IMR-90 (cell line): ENCODE data around the gene KLLN. TPM values are rescaled to one million over a fixed set of nuclear protein-coding genes. Genes with fewer than 3 reads are reported as not detected.

ENCODE experiments used
- ATAC-seq: fragments of 200-7000 bp; cut with Tn5 transposase; 2 replicates; pipeline ENCODE4 v1.9.1; 2020; ENCODE audit warnings: low read depth, mild to moderate bottlenecking, moderate library complexity
- BruUV-seq: library from RNA; stranded (reverse); fragments of 400-500 nt; replicated peaks from 2 replicates; lab custom pipeline; 2021; lab: Mats Ljungman, UMichigan
- CTCF ChIA-PET: fragments of 300-600 bp; formaldehyde crosslinking; extraction: SDS; loops from one replicate; lab custom pipeline; 2021; ENCODE audit warnings: antibody characterized with exemption; lab: Yijun Ruan, JAX
- POLR2A ChIA-PET: fragments of 300-600 bp; sonication (Branson Sonifier 250); formaldehyde crosslinking; loops from one replicate; lab custom pipeline; 2022; ENCODE audit warnings: antibody characterized with exemption; ENCODE audit not compliant: unreplicated experiment; lab: Charles Lee
- DNase-seq: peaks from one replicate; pipeline ENCODE4 v3.0.0; 2013
- H2AFZ ChIP-seq: replicated peaks from 2 replicates; pipeline ENCODE3; 2013; ENCODE audit warnings: low read length, mild to moderate bottlenecking; ENCODE audit not compliant: poor library complexity
- H2AK5ac ChIP-seq: 2 replicates; pipeline ENCODE4 v1.6.1; 2013; ENCODE audit warnings: low read depth, low read length, inconsistent platforms
- H2AK9ac ChIP-seq: replicated peaks from 2 replicates; pipeline ENCODE3; 2013; ENCODE audit warnings: mild to moderate bottlenecking, low read depth, low read length, moderate library complexity; ENCODE audit not compliant: poor library complexity
- H2BK120ac ChIP-seq: 2 replicates; pipeline ENCODE4 v1.6.1; 2013; ENCODE audit warnings: low read depth, low read length, inconsistent platforms
- H2BK15ac ChIP-seq: 3 replicates; pipeline ENCODE4 v1.6.1; 2013; ENCODE audit warnings: low read depth, low read length, inconsistent platforms
- H2BK20ac ChIP-seq: 2 replicates; pipeline ENCODE4 v1.6.1; 2013; ENCODE audit warnings: low read depth, mild to moderate bottlenecking, inconsistent platforms, low read length, moderate library complexity
- H2BK5ac ChIP-seq: 2 replicates; pipeline ENCODE4 v1.6.1; 2013; ENCODE audit warnings: mild to moderate bottlenecking, low read depth, low read length, inconsistent platforms; ENCODE audit not compliant: poor library complexity, severe bottlenecking
- H3K14ac ChIP-seq: replicated peaks from 2 replicates; pipeline ENCODE4 v1.6.1; 2013; ENCODE audit warnings: low read depth, low read length, inconsistent platforms
- H3K18ac ChIP-seq: 2 replicates; pipeline ENCODE4 v1.6.1; 2013; ENCODE audit warnings: low read depth, low read length, control low read depth
- H3K23ac ChIP-seq: 2 replicates; pipeline ENCODE4 v1.6.1; 2013; ENCODE audit warnings: low read depth, low read length, inconsistent platforms
- H3K27ac ChIP-seq: 2 replicates; pipeline ENCODE4 v1.5.1; 2013; ENCODE audit warnings: mild to moderate bottlenecking, control low read depth, low read length; ENCODE audit not compliant: insufficient read depth
- H3K27me3 ChIP-seq: 2 replicates; pipeline ENCODE4 v1.6.1; 2013; ENCODE audit warnings: low read length; ENCODE audit not compliant: control insufficient read depth, insufficient read depth
- H3K36me3 ChIP-seq: 2 replicates; pipeline ENCODE4 v1.6.1; 2013; ENCODE audit warnings: low read length, mixed read lengths; ENCODE audit not compliant: control insufficient read depth, insufficient read depth
- H3K4ac ChIP-seq: 2 replicates; pipeline ENCODE4 v1.6.1; 2013; ENCODE audit warnings: low read depth, low read length, inconsistent platforms
- H3K4me1 ChIP-seq: 2 replicates; pipeline ENCODE4 v1.6.1; 2013; ENCODE audit warnings: low read length, mixed read lengths; ENCODE audit not compliant: control insufficient read depth, insufficient read depth
- H3K4me2 ChIP-seq: 2 replicates; pipeline ENCODE4 v1.6.1; 2013; ENCODE audit warnings: low read depth, mild to moderate bottlenecking, control low read depth, low read length, moderate library complexity
- H3K4me3 ChIP-seq: 2 replicates; pipeline ENCODE4 v1.5.1; 2013; ENCODE audit warnings: low read depth, mild to moderate bottlenecking, control low read depth, low read length, moderate library complexity; ENCODE audit not compliant: insufficient read depth
- H3K56ac ChIP-seq: 2 replicates; pipeline ENCODE4 v1.6.1; 2013; ENCODE audit warnings: low read length, inconsistent platforms; ENCODE audit not compliant: insufficient read depth; ENCODE audit errors: extremely low read depth
- H3K79me1 ChIP-seq, 2 experiments: 2 replicates each; pipeline ENCODE4 v1.6.1; 2013; ENCODE audit warnings: low read length in 2 of 2, inconsistent platforms in 1 of 2, low read depth in 1 of 2
- H3K9ac ChIP-seq: 2 replicates; pipeline ENCODE4 v1.6.1; 2013; ENCODE audit warnings: low read depth, low read length, control low read depth
- H3K9me1 ChIP-seq: 2 replicates; pipeline ENCODE4 v1.6.1; 2013; ENCODE audit warnings: low read length, inconsistent platforms; ENCODE audit not compliant: insufficient read depth
- H3K9me3 ChIP-seq: 2 replicates; pipeline ENCODE4 v1.6.1; 2013; ENCODE audit warnings: low read length; ENCODE audit not compliant: control insufficient read depth, insufficient read depth
- H4K20me1 ChIP-seq: 2 replicates; pipeline ENCODE4 v1.6.1; 2013; ENCODE audit warnings: low read length, inconsistent platforms; ENCODE audit not compliant: insufficient read depth
- H4K5ac ChIP-seq: 2 replicates; pipeline ENCODE4 v1.6.1; 2013; ENCODE audit warnings: mild to moderate bottlenecking, low read depth, low read length, control low read depth
- H4K8ac ChIP-seq, 2 experiments: 2 replicates each; pipeline ENCODE4 v1.6.1; 2013; ENCODE audit warnings: low read depth in 2 of 2, low read length in 2 of 2, control low read depth in 1 of 2, inconsistent platforms in 1 of 2
- H4K91ac ChIP-seq: 2 replicates; pipeline ENCODE4 v1.6.1; 2013; ENCODE audit warnings: low read depth, low read length, inconsistent platforms; ENCODE audit not compliant: insufficient read depth
- CHD1 ChIP-seq: IDR thresholded peaks from 2 replicates; pipeline ENCODE4 v1.6.1; 2012; ENCODE audit warnings: low read depth, low read length, improper control_type of control experiment
- CTCF ChIP-seq: conservative IDR thresholded peaks from 2 replicates; pipeline ENCODE4 v1.5.1; 2012; ENCODE audit warnings: mild to moderate bottlenecking, low read depth, low read length, improper control_type of control experiment
- ELK1 ChIP-seq: fragments of 150-350 bp; IDR thresholded peaks from 2 replicates; pipeline ENCODE4 v1.6.1; 2016; ENCODE audit warnings: low read depth, mild to moderate bottlenecking, low read length, moderate library complexity, borderline replicate concordance
- FOS ChIP-seq: fragments of 150-350 bp; IDR thresholded peaks from 2 replicates; pipeline ENCODE4 v1.6.1; 2016; ENCODE audit warnings: low read depth, low read length
- MAFK ChIP-seq: IDR thresholded peaks from 2 replicates; pipeline ENCODE4 v1.6.1; 2012; ENCODE audit warnings: low read depth, low read length, improper control_type of control experiment
- MAZ ChIP-seq: IDR thresholded peaks from 2 replicates; pipeline ENCODE4 v1.6.1; 2012; ENCODE audit warnings: low read depth, mild to moderate bottlenecking, low read length, improper control_type of control experiment, moderate library complexity, borderline replicate concordance
- MXI1 ChIP-seq: IDR thresholded peaks from 2 replicates; pipeline ENCODE4 v1.6.1; 2012; ENCODE audit warnings: low read depth, mild to moderate bottlenecking, low read length, moderate library complexity, borderline replicate concordance
- NFE2L2 ChIP-seq: fragments of 150-350 bp; IDR thresholded peaks from 2 replicates; pipeline ENCODE4 v1.6.1; 2016; ENCODE audit warnings: low read depth, mild to moderate bottlenecking, low read length
- POLR2A ChIP-seq: IDR thresholded peaks from 2 replicates; pipeline ENCODE4 v1.6.1; 2012; ENCODE audit warnings: mild to moderate bottlenecking, low read depth, low read length
- RAD21 ChIP-seq: IDR thresholded peaks from 2 replicates; pipeline ENCODE4 v1.6.1; 2012; ENCODE audit warnings: low read length, improper control_type of control experiment
- SMC3 ChIP-seq: fragments of 150-350 bp; IDR thresholded peaks from 2 replicates; pipeline ENCODE4 v1.6.1; 2016; ENCODE audit warnings: low read depth, mild to moderate bottlenecking, antibody characterized with exemption, low read length, moderate library complexity
- USF2 ChIP-seq: fragments of 150-350 bp; IDR thresholded peaks from 2 replicates; pipeline ENCODE4 v1.6.1; 2017; ENCODE audit warnings: mild to moderate bottlenecking, antibody characterized with exemption, low read length, low read depth
- WGBS, 2 experiments: methylation state at CpG; one replicate each; pipeline versions ENCODE4 v1.1.5 to v1.1.7; 2013; ENCODE audit warnings: missing lambda C conversion rate in 2 of 2; ENCODE audit not compliant: insufficient read length in 1 of 2; ENCODE audit errors: extremely low coverage in 2 of 2; 5-methylcytosine and 5-hydroxymethylcytosine counted together
- dilution Hi-C: fragments of 300-500 bp; cut with HindIII; formaldehyde crosslinking; loops from one replicate; pipeline ENCODE4 v1.14.3; 2018; ENCODE audit warnings: low sequenced_read_pairs; ENCODE audit not compliant: unreplicated experiment
- in situ Hi-C: fragments of 300-500 bp; cut with MboI; formaldehyde crosslinking; loops from 3 replicates; pipeline ENCODE4 v1.14.3; 2019; ENCODE audit warnings: low sequenced_read_pairs, inconsistent platforms, mixed read lengths
- intact Hi-C: fragments of 100-400 bp; cut with micrococcal nuclease; formaldehyde crosslinking; loops from 2 replicates; pipeline ENCODE4 v1.10.0; 2022
- polyA plus RNA-seq, 3 experiments: library from polyadenylated mRNA; depleted of rRNA; stranded (reverse); fragments of >200 nt; gene quantifications; 2 replicates each; pipeline ENCODE4 v1.2.3, GENCODE V29; 2012; ENCODE audit warnings: low replicate concordance in 1 of 3
- total RNA-seq: library from RNA; depleted of rRNA; stranded (reverse); fragments of >200 nt; gene quantifications from 2 replicates; pipeline ENCODE4 v1.2.3, GENCODE V29; 2012

The KLLN gene
- total and polyA plus RNA-seq, 2 of the 4 experiments (the other 2 are of a cell fraction), result 0.36 TPM

- Histone ChIP-seq H2BK120ac (no peak overlapping the region), H2AK5ac (no peak overlapping the region), H3K9me1 (no peaks in the 10 kb centered on the region), H2BK5ac (no peak overlapping the region), H3K4me3 (no peak overlapping the region), H2BK20ac (no peak overlapping the region), H3K27ac (no peak overlapping the region), H3K4me1 (no peaks in the 10 kb centered on the region), H3K9me3 (no peaks in the 10 kb centered on the region), H3K9ac (no peak overlapping the region), H3K23ac (no peak overlapping the region), H4K5ac (no peak overlapping the region), H3K14ac (no peak overlapping the region), H4K8ac (no peak overlapping the region), H3K4ac (no peak overlapping the region), H2AFZ (no peak overlapping the region), H4K91ac (no peak overlapping the region), H3K79me1 (peaks cover 0 to 6% of the 10 kb centered on the region in 2 experiments; a peak in 1 of 4 replicates), H3K56ac (no peak overlapping the region), H3K18ac (no peak overlapping the region), H3K27me3 (no peaks in the 10 kb centered on the region), H3K4me2 (no peak overlapping the region), H2BK15ac (no peak overlapping the region), H3K36me3 (no peaks in the 10 kb centered on the region), H2AK9ac (no peak overlapping the region), H4K20me1 (peaks cover 10% of the 10 kb centered on the region; the same call in 1 of the 2 replicates)
- WGBS, 2 experiments, result no CpG with 5 or more reads among the region's 3 CpGs
- in situ Hi-C loops, result loop anchor here (5.0 kb wide), 1 partner anchor 527 kb away; no protein-coding TSS in a partner anchor
- dilution Hi-C loops, result no loop called here
- BruUV-seq, result no TSS peak
- intact Hi-C loops, result loop anchor here (5.0 to 10.0 kb wide), 6 partner anchors 77 to 415 kb away; no protein-coding TSS in a partner anchor
- ATAC-seq (no peak), DNase-seq (peak; percentile 69)
- ChIA-PET POLR2A (no interaction called here), CTCF (interaction anchor here (1.3 kb wide), 1 partner anchor 87 kb away, joined by 4 read pairs; no protein-coding TSS in a partner anchor)
- TF ChIP-seq RAD21, result peak; percentile 64
- no peak for TF ChIP-seq USF2
- TF ChIP-seq FOS, result no peak
- TF ChIP-seq MXI1, result no peak
- peak; percentile 60 for TF ChIP-seq CTCF
- no peak for TF ChIP-seq MAZ
- no peak for TF ChIP-seq ELK1
- no peak for TF ChIP-seq POLR2A
- no peak for TF ChIP-seq CHD1
- TF ChIP-seq SMC3, result peak; percentile 49
- TF ChIP-seq MAFK, result no peak
- TF ChIP-seq NFE2L2, result no peak
Measured at GRCh38 chr10:87860156-87860795, 3.1 kb downstream of the KLLN start.
